ENCODE results near the gene LMF1. TPM values are rescaled to one million over a fixed set of nuclear protein-coding genes. Genes with fewer than 3 reads are reported as not detected.

LMF1 gene
- total and polyA plus RNA-seq, 2 of the 4 experiments (the other 2 are of a cell fraction): 7.7 to 13.1 TPM

DNA sequence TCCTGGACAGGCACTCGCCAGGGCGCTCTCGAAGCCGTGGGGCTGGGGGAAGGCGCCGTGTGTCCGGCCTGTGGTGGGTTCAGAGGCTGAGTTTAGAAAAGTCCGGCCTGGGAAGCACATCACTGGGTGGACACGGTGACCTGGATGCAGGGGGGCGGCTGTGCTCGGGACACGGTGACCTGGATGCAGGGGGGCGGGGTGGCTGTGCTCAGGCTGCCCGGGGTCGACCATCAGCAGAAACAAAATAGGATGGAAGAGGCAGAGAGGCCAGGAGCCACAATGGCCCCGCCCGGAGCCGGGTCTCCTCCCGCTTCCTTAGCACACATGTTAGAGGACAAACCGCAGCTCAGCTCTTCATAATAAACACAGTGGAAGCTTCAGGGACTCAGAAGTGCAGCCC is 127.0 kb downstream of the LMF1 start:
- H3K27ac ChIP-seq (ENCODE audit: insufficient read depth, low read length): no peak overlapping the region
- peaks cover 17% of the 10 kb centered on the region for H3K9me3 ChIP-seq (ENCODE audit: control insufficient read depth, insufficient read depth, low read length)
- TF ChIP-seq MAFK (IDR thresholded peaks at IDR 0.05; ENCODE audit: low read depth, low read length): no peak
- TF ChIP-seq RAD21 (IDR thresholded peaks at IDR 0.05; ENCODE audit: low read length): no peak
- TF ChIP-seq RCOR1 (IDR thresholded peaks at IDR 0.05; ENCODE audit: insufficient replicate concordance, low read length): no peak
- no peak for TF ChIP-seq CEBPB (IDR thresholded peaks at IDR 0.05; ENCODE audit: low read depth, low read length)
- TF ChIP-seq CHD1 (IDR thresholded peaks at IDR 0.05; ENCODE audit: low read depth, low read length): no peak
- TF ChIP-seq MXI1 (IDR thresholded peaks at IDR 0.05; ENCODE audit: borderline replicate concordance, low read depth, low read length): no peak
- TF ChIP-seq BHLHE40 (IDR thresholded peaks at IDR 0.05; ENCODE audit: low read depth, low read length): no peak
- no peak for TF ChIP-seq RFX5 (IDR thresholded peaks at IDR 0.05; ENCODE audit: low read depth, low read length)
- H3K4me3 ChIP-seq (ENCODE audit: insufficient read depth, low read depth, low read length): no peak overlapping the region
- no peak overlapping the region for H2BK20ac ChIP-seq (ENCODE audit: low read depth, low read length)
- no peak overlapping the region for H3K18ac ChIP-seq (ENCODE audit: low read depth, low read length)
- no peaks in the 10 kb centered on the region for H3K79me1 ChIP-seq (ENCODE audit: low read depth in 1 of 2, low read length in 2 of 2)
- H3K9me1 ChIP-seq (ENCODE audit: insufficient read depth, low read length): no peaks in the 10 kb centered on the region
- H2AFZ ChIP-seq (replicated peaks; ENCODE audit: low read length, poor library complexity): no peak overlapping the region
- H3K23ac ChIP-seq (ENCODE audit: low read depth, low read length): no peak overlapping the region
- WGBS, 2 experiments (ENCODE audit: extremely low coverage in 2 of 2, insufficient read length in 1 of 2): 93% methylated on average over 6 of the region's 20 CpGs; no CpG with 5 or more reads in 1 of the 2 experiments
- ATAC-seq (ENCODE audit: low read depth) (no peak), DNase-seq (no peak)
- no peak overlapping the region for H2BK120ac ChIP-seq (ENCODE audit: low read depth, low read length)
- H2AK9ac ChIP-seq (replicated peaks; ENCODE audit: low read depth, low read length, poor library complexity): no peak overlapping the region
- H4K8ac ChIP-seq (ENCODE audit: low read depth in 2 of 2, low read length in 2 of 2): no peak overlapping the region
- intact Hi-C loops (cut with micrococcal nuclease) (no loop called here), in situ Hi-C loops (cut with MboI; ENCODE audit: low sequenced_read_pairs) (no loop called here), dilution Hi-C loops (cut with HindIII; ENCODE audit: low sequenced_read_pairs, unreplicated experiment) (no loop called here)
- no peak overlapping the region for H3K4me2 ChIP-seq (ENCODE audit: low read depth, low read length)
- no TSS peak for BruUV-seq (replicated peaks)
- no peak overlapping the region for H3K9ac ChIP-seq (ENCODE audit: low read depth, low read length)
- no peak overlapping the region for H4K5ac ChIP-seq (ENCODE audit: low read depth, low read length)
- H2AK5ac ChIP-seq (ENCODE audit: low read depth, low read length): no peak overlapping the region
- H3K4me1 ChIP-seq (ENCODE audit: control insufficient read depth, insufficient read depth, low read length): no peaks in the 10 kb centered on the region
- ChIA-PET POLR2A (ENCODE audit: unreplicated experiment) (interaction anchor here (0.5 kb wide), 1 partner anchor 8 kb away, joined by 6 read pairs; no protein-coding TSS in a partner anchor), CTCF (no interaction called here)
- H4K91ac ChIP-seq (ENCODE audit: insufficient read depth, low read depth, low read length): no peak overlapping the region
- no peaks in the 10 kb centered on the region for H3K36me3 ChIP-seq (ENCODE audit: control insufficient read depth, insufficient read depth, low read length)
- H3K27me3 ChIP-seq (ENCODE audit: control insufficient read depth, insufficient read depth, low read length): no peaks in the 10 kb centered on the region; the same call in 1 of the 2 replicates
- no peak overlapping the region for H3K56ac ChIP-seq (ENCODE audit: extremely low read depth, insufficient read depth, low read length)
- no peak overlapping the region for H3K4ac ChIP-seq (ENCODE audit: low read depth, low read length)
- no peaks in the 10 kb centered on the region for H4K20me1 ChIP-seq (ENCODE audit: insufficient read depth, low read length)
- no peak overlapping the region for H3K14ac ChIP-seq (replicated peaks; ENCODE audit: low read depth, low read length)
- no peak overlapping the region for H2BK5ac ChIP-seq (ENCODE audit: low read depth, low read length, poor library complexity, severe bottlenecking)
- H2BK15ac ChIP-seq (ENCODE audit: low read depth, low read length): no peak overlapping the region
